GM19238 (cell line): ENCODE results near the gene SLC12A7.

Experiments
- DNase-seq: peaks from one replicate; pipeline ENCODE4 v3.0.0; 2011; ENCODE audit warnings: low spot score; ENCODE audit not compliant: insufficient read length

SLC12A7 gene

DNA sequence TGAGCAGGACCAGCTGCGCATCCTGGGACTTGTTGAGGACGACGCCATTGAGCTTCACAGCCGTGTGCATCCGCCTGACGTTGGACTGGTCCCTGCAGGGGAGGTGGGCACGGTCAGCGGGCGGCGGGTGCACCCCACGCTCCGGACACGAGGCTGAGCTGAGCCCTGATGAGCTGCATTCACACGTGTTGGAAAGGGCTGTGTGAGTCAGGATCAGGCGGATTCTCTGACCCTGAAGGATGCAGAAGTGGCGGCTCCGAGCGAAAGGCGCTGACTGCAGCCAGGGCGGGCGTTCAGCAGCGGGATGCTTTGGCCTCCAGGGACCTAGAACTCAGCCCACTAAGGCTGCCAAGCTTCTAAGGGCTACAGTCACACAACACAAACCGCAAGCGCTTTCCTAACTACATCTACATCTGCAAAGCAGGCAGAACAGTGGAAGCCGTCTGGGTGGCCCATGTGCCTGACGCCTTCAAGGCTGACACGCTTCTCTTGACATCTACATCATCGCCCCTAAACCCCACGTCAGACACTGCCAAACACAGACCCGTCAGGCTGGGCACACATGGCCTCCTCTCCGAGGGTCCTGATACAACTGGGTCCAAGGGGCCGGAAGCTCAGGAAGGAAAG is 58.4 kb downstream of the SLC12A7 start:
- DNase-seq, result no peak

DNA sequence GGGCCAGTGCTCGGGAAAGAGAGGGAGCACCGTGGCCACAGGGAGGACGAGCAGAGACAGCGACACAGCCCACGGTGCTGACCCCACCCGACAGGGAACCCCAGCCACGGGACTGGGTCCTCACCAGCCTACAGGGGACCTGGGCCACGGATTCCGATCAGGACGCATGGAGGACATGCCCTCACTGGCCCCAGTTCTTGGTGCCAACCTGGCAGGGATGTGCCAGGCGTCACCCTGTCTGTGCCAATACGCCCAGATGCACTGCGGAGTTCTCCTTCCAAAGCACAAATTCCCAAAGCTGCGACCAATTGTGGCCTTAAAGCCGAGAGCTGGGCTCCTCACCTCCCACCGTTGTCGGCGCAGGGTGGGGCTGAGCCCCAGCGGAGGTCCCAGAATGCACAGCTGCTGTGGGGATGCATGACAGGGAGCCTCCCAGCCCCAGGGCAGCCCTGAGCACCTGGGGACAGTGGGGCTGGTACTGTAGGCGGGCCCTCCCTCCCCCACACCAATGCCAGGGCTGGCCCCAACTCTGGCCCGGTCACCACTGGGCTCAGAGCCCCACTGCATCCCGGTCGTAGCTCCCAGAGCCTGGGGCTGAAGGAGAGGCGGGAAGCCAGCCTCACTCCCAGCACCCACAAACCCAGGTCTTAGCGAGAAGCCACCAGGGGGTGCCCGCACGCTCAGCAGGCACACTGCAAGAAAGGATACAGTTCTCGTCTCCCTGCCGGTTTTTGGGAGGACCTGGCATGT is 59.0 kb downstream of the SLC12A7 start:
- DNase-seq, result no peak

DNA sequence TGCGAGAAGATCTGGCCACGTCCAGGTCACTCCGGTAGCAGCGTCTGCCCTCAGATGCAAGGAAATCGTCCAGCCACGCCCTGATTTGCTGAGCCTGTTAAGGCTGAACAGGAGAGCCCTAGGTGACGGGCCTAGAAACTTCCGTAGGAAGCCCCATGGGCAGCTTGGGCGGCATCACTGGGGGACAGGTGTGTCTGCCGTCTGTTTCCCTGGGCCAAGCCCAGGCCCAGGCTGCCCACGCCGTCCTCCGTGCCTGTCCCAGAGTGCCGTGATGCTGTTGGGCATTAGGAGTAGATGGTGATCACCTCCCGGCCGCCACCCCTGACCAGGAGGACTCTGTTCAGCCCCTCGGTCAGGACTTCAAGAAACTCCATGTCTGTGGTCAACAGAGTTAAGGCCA is 59.8 kb downstream of the SLC12A7 start:
- DNase-seq, result no peak

DNA sequence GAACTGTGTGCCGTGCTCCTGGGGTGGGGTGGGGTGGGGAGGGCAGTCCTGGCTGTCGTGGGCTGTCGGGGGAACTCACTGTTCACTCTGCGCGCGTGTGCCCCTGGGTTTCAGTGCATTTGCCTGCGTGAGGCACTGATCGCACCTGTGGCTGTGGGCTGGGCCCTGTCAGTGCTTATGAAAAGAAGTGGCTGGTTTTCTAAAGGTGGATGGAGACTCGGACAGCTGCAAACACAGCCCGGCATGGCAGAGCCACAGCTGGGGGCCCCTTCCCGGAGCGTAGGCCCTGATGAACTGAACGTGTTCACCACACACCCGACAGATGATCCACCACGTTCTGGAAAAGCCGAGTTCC is 60.5 kb downstream of the SLC12A7 start:
- DNase-seq, result no peak

DNA sequence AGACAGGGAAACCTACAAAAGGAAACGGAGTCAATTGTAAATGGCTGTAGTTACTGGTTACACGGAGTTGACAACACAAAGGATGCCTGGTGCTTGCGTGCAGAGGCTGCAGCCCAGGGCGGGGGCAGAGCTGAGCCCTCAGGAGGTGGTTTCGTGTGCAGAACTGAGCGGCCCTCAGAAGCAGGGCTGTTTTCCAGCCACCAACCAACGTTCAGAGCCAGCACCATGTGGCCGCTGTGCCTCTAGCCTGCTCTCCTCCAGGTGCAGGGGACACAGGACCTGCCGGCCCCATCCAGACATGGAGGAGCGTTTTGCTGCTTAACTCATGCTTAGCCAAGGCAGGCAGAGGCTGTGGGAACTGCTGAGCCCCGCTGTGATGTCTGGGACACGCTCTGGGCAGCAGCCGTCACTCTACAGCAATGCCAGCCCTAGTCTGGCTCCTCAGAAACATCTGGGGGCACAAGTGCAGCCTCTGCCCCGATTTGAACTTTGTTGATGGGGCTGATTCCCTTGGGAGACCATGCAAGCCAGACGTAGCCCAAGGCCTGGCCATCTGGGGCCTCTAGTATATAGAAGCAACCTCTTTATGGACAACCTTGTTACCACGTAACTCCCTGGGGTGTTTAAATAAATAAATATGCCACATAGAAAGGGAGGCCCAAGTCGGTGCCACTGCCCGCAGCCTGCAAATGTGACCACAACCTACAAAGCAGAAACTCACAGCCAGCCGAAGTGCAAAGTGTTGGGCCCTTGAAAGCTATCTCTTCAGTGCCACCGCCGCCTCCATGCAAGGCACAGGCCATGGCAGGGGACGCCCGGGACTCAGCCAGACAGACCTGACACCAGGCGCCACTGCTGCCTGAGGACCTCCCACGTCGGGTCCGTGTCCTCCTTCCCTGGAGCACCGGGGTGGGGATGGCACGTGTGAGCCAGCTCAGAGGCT is 61.2 kb downstream of the SLC12A7 start:
- no peak for DNase-seq

DNA sequence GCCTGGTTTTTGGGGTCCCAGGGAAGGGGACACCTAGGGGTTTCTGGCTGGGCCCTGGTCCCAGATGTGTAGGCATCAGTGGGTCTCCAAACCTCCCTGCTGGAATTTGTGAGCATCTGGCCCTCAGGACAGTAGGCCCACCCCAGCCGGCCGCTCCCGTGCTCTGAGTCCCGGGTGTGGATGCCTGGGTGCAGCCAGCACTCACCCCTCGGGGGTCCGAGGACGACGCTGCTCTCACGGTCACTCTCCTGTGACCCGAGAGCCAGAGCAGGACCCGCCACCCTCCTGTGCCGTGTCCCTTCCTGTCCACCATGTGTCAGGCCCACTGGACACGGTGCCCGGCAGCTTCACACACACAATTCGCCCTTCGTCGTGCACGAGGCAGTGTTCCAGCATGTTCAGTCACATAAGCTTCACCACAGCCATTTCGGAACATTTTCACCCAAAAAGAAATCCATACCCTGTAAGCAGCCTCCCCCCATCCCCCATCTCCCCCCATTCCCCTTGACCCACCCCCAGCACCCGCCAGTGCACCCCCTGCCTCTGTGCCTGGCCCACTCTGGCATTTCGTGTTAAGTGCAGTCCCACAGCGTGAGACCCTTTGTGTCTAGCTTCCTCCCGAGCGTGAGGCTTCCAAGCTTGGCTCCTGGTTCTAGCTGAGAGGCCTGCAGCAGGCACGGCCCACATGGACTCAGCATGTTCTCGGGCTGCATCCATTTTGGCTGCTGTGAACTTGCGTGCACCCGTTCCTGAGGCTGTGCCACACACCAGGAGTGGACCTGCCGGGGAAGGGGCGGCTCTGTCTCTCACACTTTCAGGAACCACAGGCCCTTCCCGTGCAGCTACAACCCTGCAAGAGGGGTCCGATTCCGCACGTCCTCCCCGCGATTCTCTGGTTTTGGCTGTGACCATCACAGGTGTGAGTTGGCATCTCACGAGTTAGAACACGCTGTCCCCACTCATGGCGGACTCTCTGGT is 62.7 kb downstream of the SLC12A7 start:
- no peak for DNase-seq

DNA sequence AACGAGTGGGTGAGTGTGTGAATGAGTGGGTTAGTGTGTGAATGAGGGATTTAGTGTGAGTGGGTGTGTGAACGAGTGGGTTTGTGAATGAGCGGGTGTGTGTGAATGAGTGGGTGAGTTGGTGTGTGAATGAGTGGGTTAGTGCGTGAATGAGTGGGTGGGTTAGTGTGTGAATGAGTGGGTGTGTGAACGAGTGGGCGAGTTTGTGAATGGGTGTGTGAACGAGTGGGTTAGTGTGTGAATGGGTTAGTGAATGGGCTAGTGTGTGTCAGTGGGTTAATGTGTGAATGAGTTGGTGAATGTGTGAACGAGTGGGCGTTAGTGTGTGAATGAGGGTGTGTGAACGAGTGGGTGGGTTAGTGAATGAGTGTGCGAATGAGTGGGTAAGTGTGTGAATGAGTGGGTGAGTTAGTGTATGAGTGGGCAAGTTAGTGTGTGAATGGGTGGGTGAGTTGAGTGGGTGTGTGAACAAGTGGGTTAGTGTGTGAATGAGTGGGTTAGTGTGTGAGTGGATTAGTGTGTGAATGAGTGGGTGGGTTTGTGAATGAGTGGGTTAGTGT is 63.6 kb downstream of the SLC12A7 start:
- DNase-seq, result no peak

DNA sequence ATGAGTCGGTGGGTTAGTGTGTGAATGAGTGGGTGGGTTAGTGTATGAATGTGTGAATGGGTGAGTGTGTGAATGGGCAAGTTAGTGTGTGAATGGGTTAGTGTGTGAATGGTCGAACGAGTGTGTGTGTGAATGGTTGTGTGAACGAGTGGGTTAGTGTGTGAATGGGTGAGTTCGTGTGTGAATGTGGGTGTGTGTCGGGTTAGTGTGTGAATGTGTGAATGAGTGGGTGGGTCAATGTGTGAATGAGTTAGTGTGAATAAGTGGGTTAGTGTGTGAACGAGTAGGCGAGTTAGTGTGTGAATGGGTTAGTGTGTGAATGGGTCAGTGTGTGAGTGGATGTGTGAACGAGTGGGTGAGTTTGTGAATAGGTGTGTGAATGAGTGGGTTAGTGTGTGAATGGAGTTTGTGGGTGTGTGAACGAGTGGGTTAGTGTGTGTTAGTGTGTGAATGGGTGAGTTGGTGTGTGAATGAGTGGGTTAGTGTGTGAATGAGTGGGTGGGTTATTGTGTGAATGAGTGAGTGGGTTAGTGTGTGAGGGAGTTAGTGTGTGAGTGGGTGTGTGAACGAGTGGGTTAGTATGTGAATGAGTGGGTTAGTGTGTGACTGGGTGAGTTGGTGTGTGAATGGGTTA is 64.4 kb downstream of the SLC12A7 start:
- no peak for DNase-seq

DNA sequence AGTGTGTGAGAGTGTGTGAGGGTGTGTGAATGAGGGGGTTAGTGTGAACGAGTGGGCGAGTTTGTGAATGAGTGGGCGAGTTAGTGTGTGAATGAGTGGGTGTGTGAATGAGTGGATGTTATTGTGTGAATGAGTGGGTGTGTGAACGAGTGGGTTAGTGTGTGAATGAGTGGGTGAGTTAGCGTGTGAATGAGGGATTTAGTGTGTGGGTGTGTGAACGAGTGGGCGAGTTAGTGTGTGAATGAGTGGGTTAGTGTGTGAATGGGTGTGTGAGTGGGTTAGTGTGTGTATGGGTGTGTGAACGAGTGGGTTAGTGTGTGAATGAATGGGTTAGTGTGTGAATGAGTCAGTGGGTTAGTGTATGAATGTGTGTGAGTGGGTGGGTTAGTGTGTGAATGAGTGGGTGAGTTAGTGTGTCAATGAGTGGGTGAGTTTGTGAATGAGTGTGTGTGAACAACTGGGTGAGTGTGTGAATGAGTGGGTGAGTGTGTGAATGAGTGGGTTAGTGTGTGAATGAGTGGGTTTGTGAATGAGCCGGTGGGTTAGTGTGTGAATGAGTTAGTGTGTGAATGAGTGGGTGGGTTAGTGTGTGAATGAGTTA is 65.8 kb downstream of the SLC12A7 start:
- DNase-seq, result no peak

DNA sequence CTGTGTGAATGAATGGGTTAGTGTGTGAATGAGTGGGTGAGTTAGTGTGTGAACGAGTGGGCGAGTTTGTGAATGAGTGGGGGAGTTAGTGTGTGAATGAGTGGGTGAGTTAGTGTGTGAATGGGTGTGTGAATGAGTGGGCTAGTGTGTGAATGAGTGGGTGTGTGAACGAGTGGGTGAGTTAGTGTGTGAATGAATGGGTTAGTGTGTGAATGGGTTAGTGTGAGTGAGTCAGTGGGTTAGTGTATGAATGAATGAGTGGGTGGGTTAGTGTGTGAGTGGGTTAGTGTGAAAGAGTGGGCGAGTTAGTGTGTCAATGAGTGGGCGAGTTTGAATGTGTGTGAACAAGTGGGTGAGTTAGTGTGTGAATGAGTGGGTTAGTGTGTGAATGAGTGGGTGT is 67.7 kb downstream of the SLC12A7 start:
- DNase-seq, result no peak

DNA sequence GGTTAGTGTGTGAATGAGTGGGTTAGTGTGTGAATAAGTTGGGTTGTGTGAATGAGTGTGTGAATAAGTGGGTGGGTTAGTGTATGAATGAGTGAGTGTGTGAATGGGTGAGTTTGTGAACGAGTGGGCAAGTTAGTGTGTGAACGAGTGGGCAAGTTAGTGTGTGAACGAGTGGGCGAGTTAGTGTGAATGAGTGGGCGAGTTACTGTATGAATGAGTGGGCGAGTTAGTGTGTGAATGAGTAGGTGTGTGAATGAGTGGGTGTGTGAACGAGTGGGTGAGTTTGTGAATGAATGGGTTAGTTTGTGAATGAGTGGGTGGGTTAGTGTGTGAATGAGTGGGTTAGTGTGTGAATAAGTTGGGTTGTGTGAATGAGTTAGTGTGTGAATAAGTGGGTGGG is 68.5 kb downstream of the SLC12A7 start:
- no peak for DNase-seq

DNA sequence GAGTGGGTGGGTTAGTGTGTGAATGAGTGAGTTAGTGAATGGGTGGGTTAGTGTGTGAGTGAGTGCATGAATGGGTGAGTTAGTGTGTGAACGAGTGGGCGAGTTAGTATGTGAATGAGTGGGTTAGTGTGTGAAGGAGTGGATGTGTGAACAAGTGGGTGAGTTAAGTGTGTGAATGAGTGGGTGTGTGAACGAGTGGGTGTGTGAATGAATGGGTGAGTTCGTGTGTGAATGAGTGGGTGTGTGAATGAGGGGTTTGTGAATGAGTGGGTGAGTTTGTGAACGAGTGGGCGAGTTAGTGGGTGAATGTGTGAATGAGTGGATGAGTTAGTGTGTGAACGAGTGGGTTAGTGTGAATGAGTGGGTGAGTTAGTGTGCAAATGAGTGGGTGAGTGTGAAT is 69.2 kb downstream of the SLC12A7 start:
- DNase-seq, result no peak

DNA sequence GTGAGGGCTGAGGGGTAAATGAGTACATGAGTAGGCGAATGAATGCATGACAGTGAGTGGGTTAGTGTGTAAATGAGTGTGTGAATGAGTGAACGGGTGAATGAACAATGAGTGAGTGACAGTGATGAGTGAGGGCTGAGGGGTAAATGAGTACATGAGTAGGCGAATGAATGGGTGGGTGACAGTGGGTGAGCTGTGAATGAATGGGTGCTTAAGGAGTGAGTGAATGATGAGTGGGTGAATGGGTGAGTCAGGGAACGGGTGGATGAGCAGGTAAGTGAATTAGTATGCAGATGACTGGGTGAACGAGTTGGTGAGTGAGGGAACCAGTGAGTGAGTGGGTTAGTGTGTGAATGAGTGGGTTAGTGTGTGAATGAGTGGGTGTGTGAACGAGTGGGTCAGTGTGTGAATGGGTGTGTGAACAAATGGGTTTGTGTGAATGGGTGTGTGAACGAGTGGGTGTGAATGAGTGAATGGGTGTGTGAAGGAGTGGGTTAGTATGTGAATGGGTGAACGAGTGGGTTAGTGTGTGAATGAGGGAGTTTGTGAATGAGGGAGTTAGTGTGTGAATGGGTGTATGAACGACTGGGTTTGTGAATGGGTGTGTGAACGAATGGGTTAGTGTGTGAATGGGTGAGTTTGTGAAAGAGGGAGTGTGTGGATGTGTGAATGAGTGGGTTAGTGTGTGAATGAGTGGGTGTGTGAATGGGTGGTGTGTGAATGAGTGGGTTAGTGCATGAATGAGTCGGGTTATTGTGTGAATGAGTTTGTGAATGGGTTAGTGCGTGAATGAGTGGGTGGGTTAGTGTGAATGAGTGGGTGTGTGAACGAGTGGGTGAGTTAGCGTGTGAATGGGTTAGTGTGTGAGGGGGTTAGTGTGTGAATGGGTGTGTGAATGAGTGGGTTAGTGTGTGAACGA is 70.4 kb downstream of the SLC12A7 start:
- DNase-seq, result no peak

DNA sequence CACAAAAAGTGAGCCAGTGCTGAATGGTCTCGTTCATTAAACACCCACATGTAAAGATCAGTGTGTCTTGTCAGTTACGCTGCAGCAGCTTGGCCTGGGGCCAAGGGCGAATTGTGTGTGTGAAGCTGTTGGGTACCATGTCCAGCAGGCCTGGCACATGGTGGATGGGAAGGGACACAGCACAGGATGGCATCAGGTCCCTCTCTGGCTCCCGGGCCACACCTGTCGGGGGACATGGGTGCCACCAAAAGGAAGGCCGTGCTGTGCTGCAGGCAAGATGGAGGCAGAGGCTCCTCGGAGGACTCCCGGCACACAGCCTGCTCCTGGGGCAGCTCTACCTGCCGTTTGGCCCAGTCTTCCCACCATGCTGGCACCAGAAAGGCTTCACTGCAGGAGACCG is 71.3 kb downstream of the SLC12A7 start:
- no peak for DNase-seq

DNA sequence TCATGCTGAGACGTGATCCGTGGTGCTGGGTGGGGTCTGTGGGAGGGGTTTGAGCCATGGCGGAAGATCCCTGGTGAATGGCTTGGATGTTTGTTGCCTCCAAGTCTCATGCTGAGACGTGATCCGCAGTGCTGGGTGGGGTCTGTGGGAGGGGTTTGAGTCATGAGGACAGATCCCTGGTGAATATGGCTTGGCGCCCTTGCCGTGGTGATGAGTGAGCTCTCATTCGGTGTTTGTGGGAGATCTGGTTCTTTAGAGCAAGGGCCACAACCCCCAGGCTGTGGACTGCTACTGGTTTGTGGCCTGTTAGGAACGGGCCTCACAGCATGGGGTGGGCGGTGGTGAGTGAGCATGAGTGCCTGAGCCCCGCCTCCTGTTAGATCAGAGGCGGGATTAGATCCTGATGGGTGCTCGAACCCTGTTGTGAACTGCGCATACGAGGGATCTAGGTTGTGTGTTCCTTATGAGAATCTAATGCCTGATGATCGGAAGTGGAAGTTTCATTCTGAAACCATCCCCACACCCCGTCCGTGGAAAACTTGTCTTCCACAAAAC is 72.1 kb downstream of the SLC12A7 start:
- DNase-seq, result no peak

DNA sequence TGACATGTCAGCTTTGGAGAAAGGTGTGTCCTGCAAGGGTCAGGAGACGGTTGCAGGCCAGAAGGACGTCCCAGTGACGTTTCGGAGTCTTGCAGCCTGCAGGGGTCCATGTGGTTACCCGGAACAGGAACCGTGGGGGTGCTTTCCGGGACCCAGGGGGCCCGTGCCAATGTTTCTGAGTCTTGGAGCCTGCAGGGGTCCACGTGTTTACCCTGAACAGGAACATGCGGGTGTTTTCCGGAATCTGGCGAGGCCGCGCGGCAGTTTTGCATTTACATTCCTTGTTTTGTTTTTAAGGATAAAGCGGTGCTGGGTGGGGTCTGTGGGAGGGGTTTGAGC is 72.7 kb downstream of the SLC12A7 start:
- DNase-seq, result no peak

DNA sequence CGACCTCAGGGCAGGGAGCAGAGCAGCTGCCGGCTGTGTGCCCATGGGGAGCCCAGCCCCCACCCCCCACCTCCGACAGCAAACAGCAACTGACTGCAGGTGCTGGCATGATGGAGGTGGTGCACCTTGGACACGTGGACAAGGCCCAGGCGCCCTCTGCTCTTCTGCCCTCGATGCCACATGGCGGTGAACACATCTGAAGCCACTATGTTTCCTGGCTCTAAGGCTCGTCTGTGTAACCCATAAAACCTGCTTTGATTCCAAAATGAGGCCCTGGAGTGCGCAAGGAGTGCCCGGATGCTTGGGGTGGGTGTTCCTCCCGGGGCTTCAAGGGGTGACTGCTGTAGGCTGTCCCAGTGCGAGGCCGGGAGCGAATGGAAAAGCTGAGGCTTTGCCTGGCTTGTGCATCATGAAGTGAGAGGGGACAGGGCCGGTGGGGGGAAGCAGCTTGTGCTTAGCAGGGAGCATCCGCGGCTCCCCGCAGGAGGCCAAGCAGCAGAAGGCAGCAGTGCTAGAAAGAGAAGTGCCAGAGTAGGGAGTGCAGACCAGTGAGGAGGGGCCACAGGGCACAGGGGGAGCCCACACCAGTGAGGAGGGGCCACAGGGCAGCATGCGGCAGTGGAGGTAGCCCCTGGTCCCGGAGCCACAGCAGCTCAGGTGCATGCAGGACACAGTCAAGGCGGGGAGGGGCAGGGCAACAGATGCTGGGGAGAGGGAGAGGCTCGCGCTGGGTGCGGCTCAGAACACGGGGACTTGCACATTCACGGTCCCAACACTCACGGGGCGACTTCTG is 73.2 kb downstream of the SLC12A7 start:
- no peak for DNase-seq
